Tibial artery (tissue), 4 donors: ENCODE results near the gene RGS11.

ENCODE experiments used
- DNase-seq, 2 donors: peaks; one replicate each; pipeline ENCODE4 v3.0.0-alpha.2; 2019
- H3K27ac ChIP-seq, 2 donors: fragments of 200-600 bp; sonication (generic) in 1 of 2; 1 replicate in 1 of 2; 2 replicates in 1 of 2; pipeline ENCODE4 v1.5.1; 2018 to 2019; ENCODE audit warnings: mild to moderate bottlenecking in 1 of 2
- H3K27me3 ChIP-seq, 2 donors: fragments of 200-600 bp; sonication (generic) in 1 of 2; one replicate each; pipeline versions ENCODE4 v1.5.1 to v1.6.0; 2016 to 2019
- H3K36me3 ChIP-seq, 3 donors: fragments of 200-600 bp; sonication (generic) in 2 of 3; one replicate each; pipeline ENCODE4 v1.5.1; 2016 to 2019; ENCODE audit warnings: mild to moderate bottlenecking in 2 of 3
- H3K4me1 ChIP-seq, 4 donors: fragments of 200-600 bp; sonication (generic) in 2 of 4; 1 replicate in 3 of 4; 2 replicates in 1 of 4; pipeline ENCODE4 v1.5.1; 2016 to 2019
- H3K4me3 ChIP-seq, 2 donors: fragments of 200-600 bp; sonication (generic) in 1 of 2; 1 replicate in 1 of 2; 2 replicates in 1 of 2; pipeline ENCODE4 v1.5.1; 2018 to 2019; ENCODE audit warnings: mild to moderate bottlenecking in 2 of 2
- H3K9me3 ChIP-seq, 3 donors: fragments of 200-600 bp; sonication (generic) in 1 of 3; one replicate each; pipeline ENCODE4 v1.5.1; 2016 to 2019
- intact Hi-C: fragments of 100-400 bp; cut with DNase I; formaldehyde crosslinking; loops from one replicate; pipeline ENCODE4 v1.15.0; 2023; ENCODE audit warnings: low total_unique reads
- TF ChIP-seq, protein P1 (sequence below), 2 experiments: fragments of 200-600 bp in 1 of 2; fragments of 450-650 bp in 1 of 2; IDR thresholded peaks; one replicate each; pipeline ENCODE4 v1.5.1; 2017 to 2019; ENCODE audit warnings: antibody characterized with exemption in 2 of 2, mild to moderate bottlenecking in 1 of 2, moderate library complexity in 1 of 2

RGS11 gene

DNA sequence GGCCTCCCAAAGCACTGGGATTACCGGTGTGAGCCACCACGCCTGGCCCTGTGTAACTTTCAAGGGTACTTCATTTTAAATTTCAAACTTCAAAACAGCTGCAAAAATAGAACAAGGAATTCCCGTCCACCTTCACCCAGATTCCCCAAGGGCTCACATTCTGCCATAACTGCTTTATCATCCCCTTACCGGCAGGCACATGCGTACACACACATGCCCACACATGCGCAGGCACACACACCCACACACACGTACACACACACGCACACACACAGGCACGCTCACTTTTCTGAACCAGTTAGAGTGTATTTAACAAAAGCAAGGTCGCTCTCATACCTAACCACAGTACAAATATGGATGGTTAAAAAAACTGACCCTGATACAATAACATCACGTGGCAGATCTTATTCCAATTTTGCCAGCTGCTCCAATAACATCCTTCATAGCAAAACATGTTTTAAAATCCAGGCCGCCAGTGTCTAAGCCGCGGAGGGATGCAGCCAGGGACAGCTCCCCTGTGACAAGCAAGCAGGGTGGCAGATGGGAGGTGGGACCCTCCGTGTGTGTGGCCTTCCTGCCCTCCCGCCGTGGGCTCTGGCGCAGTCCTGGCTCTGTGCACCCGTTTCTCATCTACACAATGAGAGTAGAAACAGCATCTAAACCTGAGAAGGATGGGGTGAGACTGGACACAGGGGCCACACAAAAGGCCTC is 30.3 kb upstream of the RGS11 start:
- intact Hi-C loops = no loop called here
- Histone ChIP-seq H3K4me1 (no peaks in the 10 kb centered on the region), H3K27me3 (no peaks in the 10 kb centered on the region), H3K9me3 (no peaks in the 10 kb centered on the region), H3K27ac (no peak overlapping the region), H3K4me3 (no peak overlapping the region), H3K36me3 (peaks cover 27 to 79% (median 61%) of the 10 kb centered on the region in 3 donors)
- TF ChIP-seq, protein P1, sequence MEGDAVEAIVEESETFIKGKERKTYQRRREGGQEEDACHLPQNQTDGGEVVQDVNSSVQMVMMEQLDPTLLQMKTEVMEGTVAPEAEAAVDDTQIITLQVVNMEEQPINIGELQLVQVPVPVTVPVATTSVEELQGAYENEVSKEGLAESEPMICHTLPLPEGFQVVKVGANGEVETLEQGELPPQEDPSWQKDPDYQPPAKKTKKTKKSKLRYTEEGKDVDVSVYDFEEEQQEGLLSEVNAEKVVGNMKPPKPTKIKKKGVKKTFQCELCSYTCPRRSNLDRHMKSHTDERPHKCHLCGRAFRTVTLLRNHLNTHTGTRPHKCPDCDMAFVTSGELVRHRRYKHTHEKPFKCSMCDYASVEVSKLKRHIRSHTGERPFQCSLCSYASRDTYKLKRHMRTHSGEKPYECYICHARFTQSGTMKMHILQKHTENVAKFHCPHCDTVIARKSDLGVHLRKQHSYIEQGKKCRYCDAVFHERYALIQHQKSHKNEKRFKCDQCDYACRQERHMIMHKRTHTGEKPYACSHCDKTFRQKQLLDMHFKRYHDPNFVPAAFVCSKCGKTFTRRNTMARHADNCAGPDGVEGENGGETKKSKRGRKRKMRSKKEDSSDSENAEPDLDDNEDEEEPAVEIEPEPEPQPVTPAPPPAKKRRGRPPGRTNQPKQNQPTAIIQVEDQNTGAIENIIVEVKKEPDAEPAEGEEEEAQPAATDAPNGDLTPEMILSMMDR (IDR thresholded peaks at IDR 0.05) = no peak
- no peak for DNase-seq

DNA sequence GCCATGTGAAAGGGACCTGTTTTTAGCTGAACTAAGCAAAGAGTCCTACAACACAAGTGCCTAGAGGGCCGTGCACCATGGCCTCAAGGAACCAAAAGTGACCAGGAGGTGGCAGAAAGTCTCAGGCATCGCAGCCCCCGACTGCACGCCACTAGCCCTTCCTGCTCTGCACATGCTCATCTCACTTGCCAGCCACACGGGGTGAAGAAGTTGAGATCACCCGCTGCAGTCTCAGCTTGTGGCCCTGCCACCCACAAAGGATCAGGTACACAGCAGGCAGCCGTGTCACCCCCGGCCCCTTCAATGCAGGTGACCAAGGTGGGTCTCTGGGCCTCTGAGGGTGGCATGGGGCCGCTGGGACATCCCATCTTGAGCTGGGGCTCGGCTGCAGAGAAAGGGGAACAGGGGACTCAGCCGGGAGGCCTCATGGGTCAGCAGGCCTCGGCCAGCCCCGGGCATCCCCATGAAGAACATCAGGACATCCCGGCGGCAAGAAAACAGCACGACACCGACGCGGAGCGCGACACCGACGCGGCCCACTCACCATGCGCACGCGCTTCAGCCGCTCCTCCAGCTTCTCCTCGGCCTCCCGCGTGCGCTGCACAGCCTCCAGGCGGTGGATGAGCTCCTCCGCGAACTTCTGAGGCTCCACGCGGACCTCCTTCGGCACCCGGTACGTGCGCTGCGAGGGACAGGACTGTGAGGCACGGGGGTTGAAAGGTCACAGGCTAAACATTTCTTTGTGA is 28.2 kb upstream of the RGS11 start:
- Histone ChIP-seq H3K4me3 (no peak overlapping the region), H3K36me3 (peaks cover 27 to 75% (median 53%) of the 10 kb centered on the region in 3 donors), H3K4me1 (no peaks in the 10 kb centered on the region), H3K27me3 (no peaks in the 10 kb centered on the region), H3K9me3 (no peaks in the 10 kb centered on the region), H3K27ac (no peak overlapping the region)
- intact Hi-C loops = no loop called here
- DNase-seq = no peak
- TF ChIP-seq, protein P1 (IDR thresholded peaks at IDR 0.05) = no peak

- TF ChIP-seq, protein P1 (IDR thresholded peaks at IDR 0.05) = no peak
- H3K9me3 ChIP-seq = no peaks in the 10 kb centered on the region
- H3K36me3 ChIP-seq = peaks cover 30 to 75% (median 58%) of the 10 kb centered on the region in 3 donors
- no peak for DNase-seq
- H3K27me3 ChIP-seq = no peaks in the 10 kb centered on the region
- no peaks in the 10 kb centered on the region for H3K4me1 ChIP-seq
- no peak overlapping the region for H3K4me3 ChIP-seq
- H3K27ac ChIP-seq = no peak overlapping the region
- intact Hi-C loops = no loop called here
These were observed 26.2 kb upstream of the RGS11 start for GRCh38 chr16:301950-302349.

- no peak overlapping the region for H3K27ac ChIP-seq
- intact Hi-C loops = no loop called here
- no peaks in the 10 kb centered on the region for H3K4me1 ChIP-seq
- H3K4me3 ChIP-seq = no peak overlapping the region
- no peaks in the 10 kb centered on the region for H3K27me3 ChIP-seq
- H3K36me3 ChIP-seq = peaks cover 27 to 75% (median 59%) of the 10 kb centered on the region in 3 donors
- DNase-seq = no peak
- TF ChIP-seq, protein P1 (IDR thresholded peaks at IDR 0.05) = no peak
- H3K9me3 ChIP-seq = no peaks in the 10 kb centered on the region
These were observed 25.5 kb upstream of the RGS11 start for GRCh38 chr16:301235-301634.

GRCh38 chr16:297832-298231 is 22.1 kb upstream of the RGS11 start:
- no peaks in the 10 kb centered on the region for H3K27me3 ChIP-seq
- peaks cover 23 to 84% (median 56%) of the 10 kb centered on the region in 3 donors for H3K36me3 ChIP-seq
- H3K4me3 ChIP-seq = no peak overlapping the region
- no peak for DNase-seq
- TF ChIP-seq, protein P1 (IDR thresholded peaks at IDR 0.05) = no peak
- no peaks in the 10 kb centered on the region for H3K9me3 ChIP-seq
- H3K4me1 ChIP-seq = no peaks in the 10 kb centered on the region
- intact Hi-C loops = no loop called here
- no peak overlapping the region for H3K27ac ChIP-seq
